Keratinocyte (primary cell): ENCODE results near the gene ZDHHC20. TPM values are rescaled to one million over a fixed set of nuclear protein-coding genes. Genes with fewer than 3 reads are reported as not detected.

ENCODE experiments used
- DNase-seq: peaks from one replicate; pipeline ENCODE4 v3.0.0-alpha.2; 2011; ENCODE audit warnings: low read depth, missing footprints, low spot score
- FAIRE-seq: peaks from 2 replicates; lab custom pipeline; 2011; peaks lifted over from hg19 to GRCh38; lab: Jason Lieb, UNC
- H2AFZ ChIP-seq: 2 replicates; pipeline ENCODE4 v1.6.0; 2012; ENCODE audit warnings: low read length, control low read depth, inconsistent platforms; ENCODE audit not compliant: control insufficient read depth
- H3K27ac ChIP-seq: 2 replicates; pipeline ENCODE4 v1.5.1; 2011; ENCODE audit warnings: low read length; ENCODE audit not compliant: control insufficient read depth, insufficient read depth
- H3K27me3 ChIP-seq: 3 replicates; pipeline ENCODE4 v1.6.0; 2011; ENCODE audit warnings: low read length; ENCODE audit not compliant: control insufficient read depth, insufficient read depth; ENCODE audit errors: extremely low read depth
- H3K36me3 ChIP-seq, 2 experiments: 2 replicates in 1 of 2; 3 replicates in 1 of 2; pipeline ENCODE4 v1.5.1; 2011; ENCODE audit warnings: low read length in 2 of 2, mild to moderate bottlenecking in 1 of 2; ENCODE audit not compliant: control insufficient read depth in 2 of 2, insufficient read depth in 2 of 2; ENCODE audit errors: extremely low read depth in 1 of 2
- H3K4me1 ChIP-seq: 3 replicates; pipeline ENCODE4 v1.5.1; 2011; ENCODE audit warnings: low read length; ENCODE audit not compliant: control insufficient read depth, insufficient read depth; ENCODE audit errors: extremely low read depth
- H3K4me2 ChIP-seq: 3 replicates; pipeline ENCODE4 v1.6.0; 2011; ENCODE audit warnings: low read depth, low read length; ENCODE audit not compliant: control insufficient read depth, insufficient read depth; ENCODE audit errors: extremely low read depth
- H3K4me3 ChIP-seq, 3 experiments: fragments of 200-600 bp in 1 of 3; sonication (generic) in 1 of 3; 2 replicates in 2 of 3; 3 replicates in 1 of 3; pipeline ENCODE4 v1.5.1; 2011 to 2016; ENCODE audit warnings: low read length in 3 of 3, mild to moderate bottlenecking in 3 of 3, control low read depth in 2 of 3, inconsistent platforms in 1 of 3, low read depth in 1 of 3, mixed read lengths in 1 of 3, mixed run types in 1 of 3, moderate library complexity in 1 of 3; ENCODE audit not compliant: control insufficient read depth in 2 of 3, insufficient read depth in 2 of 3; ENCODE audit errors: extremely low read depth in 1 of 3
- H3K79me2 ChIP-seq: 2 replicates; pipeline ENCODE4 v1.6.0; 2012; ENCODE audit warnings: low read length; ENCODE audit not compliant: control insufficient read depth, insufficient read depth
- H3K9ac ChIP-seq: 3 replicates; pipeline ENCODE4 v1.6.0; 2011; ENCODE audit warnings: low read length; ENCODE audit not compliant: control insufficient read depth, insufficient read depth; ENCODE audit errors: extremely low read depth
- H3K9me1 ChIP-seq: 3 replicates; pipeline ENCODE4 v1.6.0; 2011; ENCODE audit warnings: low read length; ENCODE audit not compliant: control insufficient read depth, insufficient read depth; ENCODE audit errors: extremely low read depth
- H3K9me3 ChIP-seq: 2 replicates; pipeline ENCODE4 v1.5.1; 2012; ENCODE audit warnings: low read depth, low read length; ENCODE audit not compliant: control insufficient read depth
- H4K20me1 ChIP-seq: 3 replicates; pipeline ENCODE4 v1.6.0; 2011; ENCODE audit warnings: low read length; ENCODE audit not compliant: control insufficient read depth, insufficient read depth; ENCODE audit errors: extremely low read depth
- EZH2 ChIP-seq: IDR thresholded peaks from one replicate; pipeline ENCODE4 v1.6.1; 2012; ENCODE audit warnings: inconsistent platforms, mild to moderate bottlenecking, low read length, moderate library complexity
- dilution Hi-C: fragments of 300-500 bp; cut with MboI; formaldehyde crosslinking; loops from one replicate; pipeline ENCODE4 v1.7.0; 2020; ENCODE audit warnings: low sequenced_read_pairs; ENCODE audit not compliant: extremely low pct_ligation_motif_present
- polyA plus RNA-seq, 5 experiments: library from polyadenylated mRNA; depleted of rRNA in 3 of 5; stranded (reverse) in 3 of 5; stranded (forward) in 1 of 5; unstranded in 1 of 5; fragments of >200 nt; gene quantifications; 1 replicate in 1 of 5; 2 replicates in 3 of 5; 3 replicates in 1 of 5; pipeline versions ENCODE4 v1.2.1 to v1.2.3, GENCODE V29; 2011 to 2012; ENCODE audit warnings: missing spikeins in 2 of 5, low read depth in 1 of 5, low replicate concordance in 1 of 5
- TF ChIP-seq, protein P1 (sequence below), 3 experiments: IDR thresholded peaks in 1 of 3; conservative IDR thresholded peaks in 1 of 3; optimal IDR thresholded peaks in 1 of 3; 2 replicates in 2 of 3; 3 replicates in 1 of 3; pipeline versions ENCODE3 to v1.5.1; 2011; ENCODE audit warnings: low read length in 3 of 3, mild to moderate bottlenecking in 3 of 3, moderate library complexity in 2 of 3, control low read depth in 1 of 3, inconsistent platforms in 1 of 3; ENCODE audit not compliant: insufficient read depth in 2 of 3; ENCODE audit errors: extremely low read depth in 1 of 3

ZDHHC20 gene
- polyA plus RNA-seq, 1 donor (not counting 4 experiments of a cell fraction or from before 2014, with no cell fraction given) = 45.8 TPM

DNA sequence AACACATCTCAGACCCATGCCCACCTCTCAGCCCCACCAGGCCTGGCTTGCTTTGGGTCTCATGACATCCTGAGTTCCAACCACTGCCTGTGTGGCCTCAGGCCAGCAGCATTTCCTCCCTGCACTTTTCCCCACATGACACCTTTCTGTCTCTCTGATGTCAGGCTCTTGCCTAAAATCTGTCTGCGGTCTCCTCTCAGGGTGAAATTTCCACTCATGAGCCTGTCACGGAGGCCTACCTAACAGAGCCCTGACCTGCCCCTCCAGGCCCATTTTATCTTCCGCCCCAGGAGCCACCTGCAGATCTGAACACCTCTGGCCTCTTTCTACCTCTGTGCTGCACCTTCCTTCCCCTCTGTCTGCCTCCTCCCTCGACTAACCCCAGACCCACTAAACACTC, 93.5 kb downstream of the ZDHHC20 start:
- H3K27me3 ChIP-seq = no peaks in the 10 kb centered on the region
- H3K4me3 ChIP-seq = no peak overlapping the region
- H3K79me2 ChIP-seq = no peaks in the 10 kb centered on the region
- dilution Hi-C loops = no loop called here
- H3K36me3 ChIP-seq = no peaks in the 10 kb centered on the region
- no peak overlapping the region for H3K9ac ChIP-seq
- no peak overlapping the region for H3K27ac ChIP-seq
- no peak overlapping the region for H2AFZ ChIP-seq
- no peak for FAIRE-seq
- no peak for DNase-seq
- H3K9me1 ChIP-seq = no peaks in the 10 kb centered on the region
- no peaks in the 10 kb centered on the region for H3K9me3 ChIP-seq
- TF ChIP-seq, protein P1, sequence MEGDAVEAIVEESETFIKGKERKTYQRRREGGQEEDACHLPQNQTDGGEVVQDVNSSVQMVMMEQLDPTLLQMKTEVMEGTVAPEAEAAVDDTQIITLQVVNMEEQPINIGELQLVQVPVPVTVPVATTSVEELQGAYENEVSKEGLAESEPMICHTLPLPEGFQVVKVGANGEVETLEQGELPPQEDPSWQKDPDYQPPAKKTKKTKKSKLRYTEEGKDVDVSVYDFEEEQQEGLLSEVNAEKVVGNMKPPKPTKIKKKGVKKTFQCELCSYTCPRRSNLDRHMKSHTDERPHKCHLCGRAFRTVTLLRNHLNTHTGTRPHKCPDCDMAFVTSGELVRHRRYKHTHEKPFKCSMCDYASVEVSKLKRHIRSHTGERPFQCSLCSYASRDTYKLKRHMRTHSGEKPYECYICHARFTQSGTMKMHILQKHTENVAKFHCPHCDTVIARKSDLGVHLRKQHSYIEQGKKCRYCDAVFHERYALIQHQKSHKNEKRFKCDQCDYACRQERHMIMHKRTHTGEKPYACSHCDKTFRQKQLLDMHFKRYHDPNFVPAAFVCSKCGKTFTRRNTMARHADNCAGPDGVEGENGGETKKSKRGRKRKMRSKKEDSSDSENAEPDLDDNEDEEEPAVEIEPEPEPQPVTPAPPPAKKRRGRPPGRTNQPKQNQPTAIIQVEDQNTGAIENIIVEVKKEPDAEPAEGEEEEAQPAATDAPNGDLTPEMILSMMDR (optimal IDR thresholded peaks at IDR 0.05 in 1 of 3, IDR thresholded peaks at IDR 0.05 in 1 of 3, conservative IDR thresholded peaks at IDR 0.05 in 1 of 3; ENCODE audit: extremely low read depth in 1 of 3, insufficient read depth in 2 of 3, low read length in 3 of 3) = no peak
- TF ChIP-seq EZH2 = no peak
- H4K20me1 ChIP-seq = no peaks in the 10 kb centered on the region
- H3K4me2 ChIP-seq = no peak overlapping the region
- no peaks in the 10 kb centered on the region for H3K4me1 ChIP-seq

DNA sequence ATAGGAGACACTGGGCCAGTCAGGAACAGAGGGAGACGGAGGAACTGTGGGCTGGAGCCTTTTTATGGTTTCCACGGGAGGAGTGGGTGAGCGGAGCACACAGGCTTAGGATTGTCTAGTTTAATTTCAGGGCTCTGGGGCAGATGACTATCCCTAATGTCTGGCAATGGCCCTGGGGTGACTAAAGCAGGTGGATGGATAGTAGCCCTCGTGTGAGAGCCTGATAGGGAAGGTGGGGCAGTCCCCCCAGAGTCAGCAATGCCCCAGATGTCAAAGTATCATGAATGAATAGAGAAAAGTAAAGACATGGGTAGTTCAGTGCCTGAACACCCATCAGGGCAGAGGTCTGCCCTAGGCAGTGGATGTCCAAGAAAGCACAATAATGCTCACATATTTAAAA, 94.2 kb downstream of the ZDHHC20 start:
- no peaks in the 10 kb centered on the region for H4K20me1 ChIP-seq
- TF ChIP-seq, protein P1 (optimal IDR thresholded peaks at IDR 0.05 in 1 of 3, IDR thresholded peaks at IDR 0.05 in 1 of 3, conservative IDR thresholded peaks at IDR 0.05 in 1 of 3; ENCODE audit: extremely low read depth in 1 of 3, insufficient read depth in 2 of 3, low read length in 3 of 3) = no peak
- no peak for TF ChIP-seq EZH2
- FAIRE-seq = no peak
- no peaks in the 10 kb centered on the region for H3K9me3 ChIP-seq
- H3K27me3 ChIP-seq = no peaks in the 10 kb centered on the region
- H3K79me2 ChIP-seq = no peaks in the 10 kb centered on the region
- H3K4me1 ChIP-seq = no peaks in the 10 kb centered on the region
- no peaks in the 10 kb centered on the region for H3K9me1 ChIP-seq
- no peak for DNase-seq
- H2AFZ ChIP-seq = no peak overlapping the region
- H3K4me2 ChIP-seq = no peak overlapping the region
- H3K36me3 ChIP-seq = no peaks in the 10 kb centered on the region
- H3K4me3 ChIP-seq = no peak overlapping the region
- dilution Hi-C loops = no loop called here
- H3K27ac ChIP-seq = no peak overlapping the region
- no peak overlapping the region for H3K9ac ChIP-seq
